OCI-LY1 (cell line): Measurements from ENCODE around the gene TIMP2.

Experiments
- H2AFZ ChIP-seq: fragments of 200-600 bp; sonication (generic), shearing (Covaris generic); 2 replicates; pipeline ENCODE4 v1.6.0; 2014; ENCODE audit warnings: antibody characterized with exemption, mild to moderate bottlenecking, low read length
- H3F3A ChIP-seq: fragments of 200-600 bp; sonication (generic), shearing (Covaris generic); 2 replicates; pipeline ENCODE4 v1.6.0; 2014; ENCODE audit warnings: mild to moderate bottlenecking, antibody characterized with exemption, low read length, moderate library complexity; ENCODE audit not compliant: insufficient read depth
- H3K27ac ChIP-seq: fragments of 200-600 bp; sonication (generic); 2 replicates; pipeline ENCODE4 v1.5.1; 2014; ENCODE audit warnings: low read length, mixed run types, mild to moderate bottlenecking, low read depth; ENCODE audit not compliant: poor library complexity, severe bottlenecking
- H3K27me3 ChIP-seq: fragments of 200-600 bp; sonication (generic); 2 replicates; pipeline ENCODE4 v1.6.0; 2014; ENCODE audit warnings: antibody characterized with exemption, mild to moderate bottlenecking, low read length, moderate library complexity; ENCODE audit not compliant: insufficient read depth
- H3K36me3 ChIP-seq: fragments of 200-600 bp; sonication (generic); 2 replicates; pipeline ENCODE4 v1.6.1; 2014; ENCODE audit warnings: mild to moderate bottlenecking, antibody characterized with exemption, low read length, moderate library complexity, mixed read lengths; ENCODE audit not compliant: insufficient read depth
- H3K4me1 ChIP-seq: fragments of 200-600 bp; sonication (generic); 2 replicates; pipeline ENCODE4 v1.5.1; 2014; ENCODE audit warnings: mild to moderate bottlenecking, low read length, moderate library complexity; ENCODE audit not compliant: insufficient read depth, severe bottlenecking
- H3K4me2 ChIP-seq: fragments of 200-600 bp; sonication (generic), shearing (Covaris generic); 2 replicates; pipeline ENCODE4 v1.6.1; 2014; ENCODE audit warnings: low read length
- H3K4me3 ChIP-seq: fragments of 200-600 bp; sonication (generic); 2 replicates; pipeline ENCODE4 v1.5.1; 2014; ENCODE audit warnings: low read length, low read depth, mild to moderate bottlenecking, mixed read lengths; ENCODE audit not compliant: poor library complexity, severe bottlenecking
- H3K79me2 ChIP-seq: fragments of 200-600 bp; shearing (Covaris generic); 2 replicates; pipeline ENCODE4 v1.6.1; 2016; ENCODE audit warnings: mixed run types, low read length, mixed read lengths; ENCODE audit not compliant: insufficient read depth
- H3K9ac ChIP-seq: fragments of 200-600 bp; sonication (generic), shearing (Covaris generic); 2 replicates; pipeline ENCODE4 v1.6.1; 2014; ENCODE audit warnings: mild to moderate bottlenecking, low read length, mixed read lengths
- H3K9me2 ChIP-seq: fragments of 200-600 bp; sonication (generic), shearing (Covaris generic); 2 replicates; pipeline ENCODE4 v1.6.1; 2014; ENCODE audit warnings: low read depth, mild to moderate bottlenecking, low read length, mixed read lengths
- H3K9me3 ChIP-seq: fragments of 200-600 bp; shearing (Covaris generic); 2 replicates; pipeline ENCODE4 v1.6.1; 2014; ENCODE audit warnings: low read length, mixed read lengths
- H4K20me1 ChIP-seq: fragments of 200-600 bp; sonication (generic), shearing (Covaris generic); 2 replicates; pipeline ENCODE4 v1.6.0; 2016; ENCODE audit warnings: mild to moderate bottlenecking, low read length; ENCODE audit not compliant: insufficient read depth
- EZH2 ChIP-seq: fragments of 200-600 bp; sonication (generic), shearing (Covaris generic); IDR thresholded peaks from 2 replicates; pipeline ENCODE4 v1.8.0; 2017; ENCODE audit warnings: borderline replicate concordance, mixed run types, mild to moderate bottlenecking, antibody characterized with exemption, low read length, moderate library complexity, mixed read lengths
- TF ChIP-seq, protein P1 (sequence below): fragments of 200-600 bp; sonication (generic), shearing (Covaris generic); IDR thresholded peaks from 2 replicates; pipeline ENCODE4 v1.5.1; 2017; ENCODE audit warnings: mild to moderate bottlenecking, antibody characterized with exemption, low read length, moderate library complexity, mixed read lengths

TIMP2 gene

DNA sequence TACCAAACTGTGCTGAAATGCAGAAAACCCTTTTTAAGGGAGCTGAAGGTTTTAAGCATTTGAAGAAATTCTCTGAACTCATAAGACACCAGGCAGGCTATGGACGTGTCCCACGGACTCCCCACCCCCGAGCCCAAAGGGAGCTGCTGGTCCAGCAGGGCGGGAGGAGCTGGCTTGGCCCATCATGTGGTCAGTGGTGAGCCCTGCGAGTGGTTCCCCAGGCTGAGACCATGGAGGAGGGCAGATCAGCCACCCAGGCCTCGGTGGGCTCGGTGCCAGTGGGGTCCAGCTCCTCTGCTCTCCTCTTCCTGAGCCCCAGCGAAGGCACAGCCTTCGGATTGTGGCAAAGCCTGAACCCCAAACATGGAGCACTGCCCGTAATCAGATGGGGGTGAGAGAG, 27.5 kb upstream of the TIMP2 start:
- TF ChIP-seq, protein P1, sequence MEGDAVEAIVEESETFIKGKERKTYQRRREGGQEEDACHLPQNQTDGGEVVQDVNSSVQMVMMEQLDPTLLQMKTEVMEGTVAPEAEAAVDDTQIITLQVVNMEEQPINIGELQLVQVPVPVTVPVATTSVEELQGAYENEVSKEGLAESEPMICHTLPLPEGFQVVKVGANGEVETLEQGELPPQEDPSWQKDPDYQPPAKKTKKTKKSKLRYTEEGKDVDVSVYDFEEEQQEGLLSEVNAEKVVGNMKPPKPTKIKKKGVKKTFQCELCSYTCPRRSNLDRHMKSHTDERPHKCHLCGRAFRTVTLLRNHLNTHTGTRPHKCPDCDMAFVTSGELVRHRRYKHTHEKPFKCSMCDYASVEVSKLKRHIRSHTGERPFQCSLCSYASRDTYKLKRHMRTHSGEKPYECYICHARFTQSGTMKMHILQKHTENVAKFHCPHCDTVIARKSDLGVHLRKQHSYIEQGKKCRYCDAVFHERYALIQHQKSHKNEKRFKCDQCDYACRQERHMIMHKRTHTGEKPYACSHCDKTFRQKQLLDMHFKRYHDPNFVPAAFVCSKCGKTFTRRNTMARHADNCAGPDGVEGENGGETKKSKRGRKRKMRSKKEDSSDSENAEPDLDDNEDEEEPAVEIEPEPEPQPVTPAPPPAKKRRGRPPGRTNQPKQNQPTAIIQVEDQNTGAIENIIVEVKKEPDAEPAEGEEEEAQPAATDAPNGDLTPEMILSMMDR = no peak
- no peak for TF ChIP-seq EZH2
- no peak overlapping the region for H3K27ac ChIP-seq
- no peak overlapping the region for H2AFZ ChIP-seq
- peaks cover 8% of the 10 kb centered on the region for H3K9me3 ChIP-seq
- H3K9me2 ChIP-seq = no peaks in the 10 kb centered on the region
- H3K9ac ChIP-seq = no peak overlapping the region
- H3F3A ChIP-seq = no peaks in the 10 kb centered on the region
- no peaks in the 10 kb centered on the region for H3K79me2 ChIP-seq
- H3K4me2 ChIP-seq = no peak overlapping the region
- no peaks in the 10 kb centered on the region for H4K20me1 ChIP-seq
- H3K4me1 ChIP-seq = no peaks in the 10 kb centered on the region
- H3K36me3 ChIP-seq = no peaks in the 10 kb centered on the region; the same call in 1 of the 2 replicates
- no peak overlapping the region for H3K4me3 ChIP-seq
- H3K27me3 ChIP-seq = peaks cover 8% of the 10 kb centered on the region; the same call in 1 of the 2 replicates

DNA sequence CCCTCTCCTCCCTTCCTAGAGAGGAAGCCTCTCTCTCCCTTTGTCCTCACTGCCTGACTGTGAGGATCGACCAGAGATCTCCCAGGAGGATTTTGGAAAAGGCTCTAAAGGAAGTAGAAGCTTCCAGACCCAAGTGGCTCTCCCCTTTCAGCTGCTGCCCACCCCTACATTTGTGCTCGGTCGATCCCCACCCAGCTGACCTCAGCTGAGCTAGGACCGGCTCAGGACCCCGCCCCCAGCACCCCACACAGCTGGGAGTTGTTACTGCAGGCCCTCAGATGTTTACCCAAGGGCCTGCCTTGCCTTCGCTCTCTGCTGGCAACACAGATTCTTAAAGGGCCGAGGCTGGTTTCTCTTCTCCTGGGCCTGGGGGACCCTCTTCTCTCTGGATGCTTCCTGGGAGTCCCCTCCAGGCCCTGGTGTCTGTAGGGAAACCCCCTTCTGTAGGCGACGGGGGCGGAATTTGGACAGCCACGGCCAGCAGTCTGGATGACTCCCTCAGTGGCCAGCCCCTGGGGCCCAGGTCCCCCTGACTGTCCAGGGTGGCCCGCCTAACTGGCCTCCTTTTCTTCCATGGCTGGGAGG, 26.9 kb upstream of the TIMP2 start:
- Histone ChIP-seq H3K27ac (no peak overlapping the region), H3F3A (no peaks in the 10 kb centered on the region), H2AFZ (no peak overlapping the region), H3K4me2 (no peak overlapping the region), H3K79me2 (no peaks in the 10 kb centered on the region), H3K36me3 (no peaks in the 10 kb centered on the region; the same call in 1 of the 2 replicates), H3K9me2 (no peaks in the 10 kb centered on the region), H3K9me3 (peaks cover 8% of the 10 kb centered on the region), H3K4me1 (no peaks in the 10 kb centered on the region), H4K20me1 (no peaks in the 10 kb centered on the region), H3K27me3 (peaks cover 8% of the 10 kb centered on the region; the same call in 1 of the 2 replicates), H3K4me3 (no peak overlapping the region), H3K9ac (no peak overlapping the region)
- TF ChIP-seq, protein P1 = no peak

DNA sequence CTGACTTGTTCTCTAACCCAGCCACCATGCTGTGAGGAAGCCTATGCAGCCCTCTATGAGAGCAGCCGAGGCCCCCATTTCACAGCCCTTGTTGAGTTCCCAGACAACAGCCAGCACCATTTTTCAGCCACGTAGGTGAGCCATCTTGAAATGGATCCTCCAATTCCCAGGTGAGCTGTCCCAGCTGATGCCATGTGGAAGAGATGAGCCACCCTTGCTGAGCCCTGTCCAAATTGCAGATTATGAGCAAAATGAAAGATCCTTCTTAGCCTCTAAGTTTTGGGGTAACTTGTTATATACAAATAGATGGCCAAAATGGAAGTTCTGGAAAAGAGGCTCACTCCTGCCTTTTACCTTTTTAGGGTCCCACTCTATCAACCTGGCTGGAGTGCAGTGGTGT, 25.7 kb upstream of the TIMP2 start:
- H3K9me3 ChIP-seq = peaks cover 8% of the 10 kb centered on the region
- no peaks in the 10 kb centered on the region for H3K4me1 ChIP-seq
- no peak for TF ChIP-seq EZH2
- TF ChIP-seq, protein P1 = no peak
- H2AFZ ChIP-seq = no peak overlapping the region
- H3K36me3 ChIP-seq = no peaks in the 10 kb centered on the region; the same call in 1 of the 2 replicates
- no peaks in the 10 kb centered on the region for H3K79me2 ChIP-seq
- H3K27ac ChIP-seq = no peak overlapping the region
- no peak overlapping the region for H3K4me3 ChIP-seq
- no peaks in the 10 kb centered on the region for H3K9me2 ChIP-seq
- no peaks in the 10 kb centered on the region for H3F3A ChIP-seq
- H3K9ac ChIP-seq = no peak overlapping the region
- no peaks in the 10 kb centered on the region for H4K20me1 ChIP-seq
- H3K4me2 ChIP-seq = no peak overlapping the region
- H3K27me3 ChIP-seq = peaks cover 8% of the 10 kb centered on the region; the same call in 1 of the 2 replicates
